Ascending aorta (tissue), 2 donors: Measurements from ENCODE around the gene ASAP2. TPM values are rescaled to one million over a fixed set of nuclear protein-coding genes. Genes with fewer than 3 reads are reported as not detected.

Experiments used
- DNase-seq, 2 donors: peaks; one replicate each; pipeline ENCODE4 v3.0.0-alpha.2; 2019; ENCODE audit warnings: low spot score in 2 of 2
- H3K27ac ChIP-seq, 2 donors: fragments of 200-600 bp; sonication (generic); one replicate each; pipeline ENCODE4 v1.5.1; 2016 to 2017; ENCODE audit warnings: mild to moderate bottlenecking in 1 of 2
- H3K27me3 ChIP-seq: fragments of 200-600 bp; sonication (generic); one replicate; pipeline ENCODE4 v1.5.1; 2017
- H3K36me3 ChIP-seq, 2 donors: fragments of 200-600 bp; sonication (generic); one replicate each; pipeline ENCODE4 v1.5.1; 2016
- H3K4me1 ChIP-seq, 2 donors: fragments of 200-600 bp; sonication (generic); one replicate each; pipeline ENCODE4 v1.5.1; 2016 to 2017; ENCODE audit warnings: mild to moderate bottlenecking in 1 of 2
- H3K4me3 ChIP-seq, 2 donors: fragments of 200-600 bp; sonication (generic); one replicate each; pipeline ENCODE4 v1.5.1; 2016 to 2017; ENCODE audit warnings: mild to moderate bottlenecking in 1 of 2
- H3K9me3 ChIP-seq, 2 donors: fragments of 200-600 bp; sonication (generic); one replicate each; pipeline ENCODE4 v1.5.1; 2016
- CTCF ChIP-seq, 3 experiments: fragments of 200-600 bp in 2 of 3; fragments of 450-650 bp in 1 of 3; sonication (generic) in 2 of 3; IDR thresholded peaks; one replicate each; pipeline ENCODE4 v1.5.1; 2016 to 2019; ENCODE audit warnings: antibody characterized with exemption in 3 of 3, mild to moderate bottlenecking in 1 of 3, moderate library complexity in 1 of 3
- intact Hi-C: fragments of 100-400 bp; cut with DNase I; formaldehyde crosslinking; loops from one replicate; pipeline ENCODE4 v1.15.1; 2023
- total RNA-seq: library from RNA; depleted of rRNA; stranded (reverse); fragments of >200 nt; gene quantifications from one replicate; pipeline ENCODE4 v1.1.0, GENCODE V29; 2016

Gene ASAP2
- total RNA-seq, 1 donor from 2014 or later, result 56.9 TPM

- H3K36me3 ChIP-seq, result no peaks in the 10 kb centered on the region
- no peak overlapping the region for H3K27ac ChIP-seq
- H3K9me3 ChIP-seq, result no peaks in the 10 kb centered on the region
- H3K4me3 ChIP-seq, result no peak overlapping the region
- intact Hi-C loops, result no loop called here
- no peak for DNase-seq
- H3K4me1 ChIP-seq, result peaks cover 0 to under 1% of the 10 kb centered on the region in 2 donors
- no peaks in the 10 kb centered on the region for H3K27me3 ChIP-seq
- TF ChIP-seq CTCF (IDR thresholded peaks at IDR 0.05), result no peak
Observed at GRCh38 chr2:9203876-9204275, 2.7 kb upstream of the ASAP2 start.

- Histone ChIP-seq H3K27me3 (no peaks in the 10 kb centered on the region), H3K9me3 (no peaks in the 10 kb centered on the region), H3K36me3 (no peaks in the 10 kb centered on the region), H3K27ac (no peak overlapping the region), H3K4me1 (peaks cover 0 to 6% of the 10 kb centered on the region in 2 donors), H3K4me3 (no peak overlapping the region)
- TF ChIP-seq CTCF (IDR thresholded peaks at IDR 0.05), result no peak
- no peak for DNase-seq
- intact Hi-C loops, result loop anchor here (5.0 kb wide), 4 partner anchors 43 to 217 kb away; partner anchors contain the start of genes CPSF3 and ITGB1BP1
Observed at GRCh38 chr2:9204939-9205338, 1.7 kb upstream of the ASAP2 start.

- Histone ChIP-seq H3K4me3 (peak overlapping the region; percentile 74 to 81), H3K27me3 (no peaks in the 10 kb centered on the region), H3K4me1 (peaks cover 0 to 11% of the 10 kb centered on the region in 2 donors), H3K36me3 (no peaks in the 10 kb centered on the region), H3K27ac (peak overlapping the region; percentile 83 to 95), H3K9me3 (no peaks in the 10 kb centered on the region)
- TF ChIP-seq CTCF (IDR thresholded peaks at IDR 0.05), result no peak
- peak in 1 of 2 donors; percentile 47 for DNase-seq
- intact Hi-C loops, result loop anchor here (5.0 kb wide), 4 partner anchors 43 to 217 kb away; partner anchors contain the start of genes CPSF3 and ITGB1BP1
Observed at GRCh38 chr2:9205486-9205885, 1.1 kb upstream of the ASAP2 start.

GRCh38 chr2:9206991-9207640 is 504 bp downstream of the ASAP2 start:
- no peaks in the 10 kb centered on the region for H3K9me3 ChIP-seq
- peak in 1 of 2 donors; percentile 71 for DNase-seq
- H3K27me3 ChIP-seq, result no peaks in the 10 kb centered on the region
- no peak for TF ChIP-seq CTCF (IDR thresholded peaks at IDR 0.05)
- H3K4me3 ChIP-seq, result peak overlapping the region; percentile 79 to 80
- no peaks in the 10 kb centered on the region for H3K36me3 ChIP-seq
- intact Hi-C loops, result loop anchor here (1.0 to 5.0 kb wide), 9 partner anchors 16 to 215 kb away; partner anchors contain the start of genes CPSF3 and ITGB1BP1
- H3K4me1 ChIP-seq, result peaks cover 5 to 27% of the 10 kb centered on the region in 2 donors
- peak overlapping the region; percentile 93 to 98 for H3K27ac ChIP-seq

- Histone ChIP-seq H3K9me3 (no peaks in the 10 kb centered on the region), H3K27me3 (no peaks in the 10 kb centered on the region), H3K4me1 (peaks cover 11 to 33% of the 10 kb centered on the region in 2 donors), H3K36me3 (no peaks in the 10 kb centered on the region), H3K4me3 (peak overlapping the region; percentile 79 to 80), H3K27ac (peak overlapping the region; percentile 93 to 98)
- intact Hi-C loops, result loop anchor here (2.0 to 5.0 kb wide), 6 partner anchors 45 to 215 kb away; partner anchors contain the start of genes CPSF3 and ITGB1BP1
- DNase-seq, result peak in 1 of 2 donors; percentile 66
- no peak for TF ChIP-seq CTCF (IDR thresholded peaks at IDR 0.05)
Observed at GRCh38 chr2:9207641-9208311, 1.2 kb downstream of the ASAP2 start.
